Measurements from ENCODE around the gene CKLF.

Gene CKLF

DNA sequence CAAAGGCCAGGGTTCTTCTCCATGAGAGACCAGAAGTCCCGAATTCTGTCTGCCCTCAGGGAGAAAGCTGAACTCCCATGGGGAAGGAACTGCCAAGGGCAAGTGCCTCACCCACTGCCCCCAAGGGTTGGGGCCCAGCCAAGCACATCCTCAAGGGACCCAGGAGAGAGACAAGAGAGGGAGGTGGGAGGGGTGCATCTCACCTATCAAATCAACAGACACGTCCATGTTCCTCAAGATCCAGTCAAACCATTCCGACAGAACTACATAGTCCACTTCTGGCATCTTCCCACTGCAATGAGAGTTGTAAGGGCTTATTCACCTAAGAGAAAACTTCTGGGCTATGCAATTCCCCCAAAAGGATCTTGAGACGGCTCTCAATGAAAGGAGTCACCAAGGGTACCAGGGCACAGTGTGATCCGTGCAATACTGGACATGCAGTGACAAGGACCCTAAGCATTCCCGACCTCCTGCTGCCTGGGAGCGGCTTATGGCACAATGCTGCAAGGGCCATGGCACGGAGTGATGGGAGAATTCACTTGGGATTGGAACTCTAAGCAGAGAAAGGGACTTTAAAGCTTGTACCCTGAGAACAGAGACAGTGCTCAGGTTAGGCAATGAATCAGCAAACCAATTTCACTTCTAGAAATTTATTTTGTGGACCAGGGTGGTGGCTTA lies 34.7 kb upstream of the CKLF start:
- peak; percentile 16 for DNase-seq

DNA sequence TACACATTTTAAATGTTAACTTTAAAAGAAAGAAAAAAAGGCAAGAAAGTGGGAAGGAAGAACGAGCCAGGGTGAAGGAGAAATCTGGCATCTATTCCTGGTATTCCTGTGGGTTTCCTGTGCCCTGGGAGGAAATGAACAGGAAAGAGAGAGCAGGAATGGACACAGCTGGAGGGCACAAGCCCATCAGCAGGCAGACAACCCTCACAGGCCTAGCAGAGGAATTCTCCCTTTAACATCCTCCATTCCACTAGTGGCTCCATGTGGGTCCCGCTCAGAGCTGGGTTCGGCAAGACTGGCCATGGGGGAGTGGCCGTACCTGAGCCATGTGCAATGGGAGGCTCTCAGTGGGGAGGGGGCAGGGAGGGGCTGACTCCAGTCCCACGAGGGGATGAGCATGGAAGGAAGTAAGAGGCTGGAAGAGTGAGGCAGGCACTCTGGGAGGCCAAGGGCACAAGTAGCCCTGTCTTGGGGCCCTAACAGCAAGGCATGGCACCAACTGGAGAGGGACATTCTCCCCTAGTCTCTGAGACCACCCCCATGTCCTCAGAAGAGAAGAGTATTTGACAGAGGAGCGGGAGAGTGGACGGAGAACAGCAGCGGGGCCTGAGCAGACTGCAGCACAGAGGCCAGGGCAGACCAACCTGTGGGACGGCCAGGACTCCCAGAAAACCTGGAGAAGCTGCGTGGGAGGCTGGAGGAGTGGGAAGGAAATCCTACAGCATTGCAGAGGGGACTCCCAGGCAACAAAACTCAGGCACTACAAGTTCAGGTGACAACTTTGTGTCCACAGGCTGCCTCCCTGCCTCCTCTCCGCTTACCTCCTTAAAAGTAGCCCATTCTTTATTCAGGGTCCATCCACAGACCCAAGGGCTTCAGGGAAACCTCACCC lies 32.6 kb upstream of the CKLF start:
- no peak for DNase-seq

DNA sequence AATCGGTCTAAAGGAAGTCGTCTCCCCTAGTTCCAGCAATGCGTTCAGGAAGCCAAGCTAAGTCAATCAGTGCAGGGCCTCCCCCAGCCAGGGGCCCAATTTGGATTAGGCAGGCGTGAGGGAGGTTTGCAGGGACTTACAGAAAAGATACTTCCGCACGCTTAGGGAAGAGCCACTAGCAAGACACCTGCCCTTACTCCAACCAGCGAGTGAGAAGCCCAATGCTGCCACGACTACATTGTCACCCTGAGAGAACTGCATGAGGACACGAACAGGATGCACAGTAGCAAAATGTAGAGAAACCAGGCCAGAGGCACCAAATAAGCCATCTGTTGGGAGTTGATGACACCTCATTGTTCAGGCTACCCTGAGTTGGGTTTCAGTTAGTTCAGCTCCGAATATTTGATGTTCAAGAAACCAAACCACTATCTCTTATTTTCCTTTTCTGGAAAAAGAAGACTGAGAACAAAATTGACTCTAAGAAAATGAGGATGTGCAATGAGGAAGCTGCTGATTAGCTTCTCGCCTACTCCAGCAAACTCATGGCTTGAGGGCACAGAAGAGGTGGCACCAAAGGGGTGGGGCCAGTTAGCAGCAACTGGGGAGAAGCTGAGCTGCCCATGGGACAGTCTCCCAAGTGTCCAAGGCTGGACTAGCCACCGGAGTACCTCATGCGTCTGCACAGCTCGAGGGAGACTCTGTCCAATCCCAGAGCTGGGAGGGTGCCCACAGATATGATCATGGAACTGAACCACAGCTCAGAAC lies 31.8 kb upstream of the CKLF start:
- peak; percentile 86 for DNase-seq

DNA sequence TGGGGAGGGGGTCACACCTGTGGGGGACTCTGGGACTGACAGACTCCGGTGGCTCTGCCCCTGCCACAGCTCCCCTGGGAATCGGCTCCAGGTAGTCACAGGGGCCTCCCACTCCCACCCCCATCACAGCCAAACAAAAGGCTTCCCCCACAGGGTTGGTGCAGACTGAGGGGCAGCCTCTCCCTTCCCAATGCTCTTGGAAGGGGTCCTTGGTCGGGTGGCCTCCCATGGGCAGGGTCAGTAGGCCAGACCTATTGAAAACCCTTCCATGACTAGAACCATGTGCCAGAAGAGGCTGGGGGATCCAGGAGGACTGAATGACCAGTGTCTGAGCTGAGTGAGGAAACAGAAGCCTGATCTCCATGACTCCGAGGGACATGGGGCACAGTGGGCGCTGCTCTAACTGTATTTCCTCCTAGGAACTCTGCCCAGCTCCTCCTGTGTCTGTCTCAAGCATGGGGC lies 31.1 kb upstream of the CKLF start:
- DNase-seq = peak; percentile 47

DNA sequence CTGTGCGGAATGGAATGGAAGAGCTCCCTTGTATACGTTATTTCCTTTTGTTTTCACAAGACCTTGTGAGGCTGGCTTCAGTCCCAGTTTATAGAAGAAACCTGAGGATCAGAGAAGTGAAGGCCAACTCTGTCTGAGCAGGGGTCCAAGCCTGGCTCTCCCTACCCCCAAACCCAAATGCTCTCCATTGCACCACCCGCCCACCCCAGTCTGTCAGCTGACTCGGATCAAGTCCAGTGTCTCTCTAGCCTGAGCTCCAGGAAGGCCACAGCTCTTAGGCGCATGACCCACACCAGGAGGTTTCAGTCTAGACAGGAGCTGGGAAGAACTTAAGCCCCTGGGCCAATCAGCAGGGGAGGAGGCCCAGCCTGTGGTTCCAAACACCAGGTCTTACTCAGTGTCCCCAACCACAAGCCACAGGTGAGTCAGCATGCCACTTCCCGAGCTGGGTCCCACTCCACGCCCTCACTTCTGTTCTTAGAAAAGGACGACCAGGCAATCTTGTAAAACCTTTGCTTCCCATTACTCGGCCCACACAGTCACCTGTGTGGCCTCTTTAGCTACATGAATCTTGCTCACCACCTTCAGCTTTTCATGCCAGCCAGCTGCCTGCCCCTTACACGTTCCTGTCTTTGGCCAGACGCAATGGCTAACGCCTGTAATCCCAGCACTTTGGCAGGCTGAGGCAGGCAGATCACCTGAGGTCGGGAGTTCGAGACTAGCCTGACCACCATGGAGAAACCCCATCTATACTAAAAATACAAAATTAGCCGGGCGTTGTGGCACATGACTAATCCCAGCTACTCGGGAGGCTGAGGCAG lies 30.2 kb upstream of the CKLF start:
- peak; percentile 86 for DNase-seq

GRCh38 chr16:66522816-66523590 lies 29.4 kb upstream of the CKLF start:
- DNase-seq = no peak

DNA sequence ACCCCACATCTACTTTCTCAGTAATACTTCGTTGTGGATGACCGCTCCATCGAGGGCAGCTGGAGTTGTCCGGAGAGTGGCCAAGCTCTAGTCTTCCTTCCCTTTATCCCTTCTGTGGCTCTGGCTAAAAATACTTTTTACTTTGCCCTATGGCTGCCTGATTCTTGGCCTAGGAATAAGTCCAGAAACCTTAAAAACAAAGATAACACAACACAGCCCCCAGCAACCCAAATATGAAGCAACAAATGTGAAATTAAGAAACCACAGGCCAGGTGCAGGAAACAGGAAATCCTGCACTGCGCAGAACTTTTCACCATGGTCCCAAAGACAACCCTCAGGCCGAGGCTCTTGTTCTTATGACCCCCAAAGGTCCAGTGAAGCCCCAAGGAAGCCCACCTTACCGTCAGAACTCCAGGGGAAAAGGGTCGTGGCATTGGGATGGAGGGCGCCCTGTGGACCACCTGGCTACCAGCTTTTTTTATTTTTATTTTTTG lies 28.5 kb upstream of the CKLF start:
- peak; percentile 18 for DNase-seq

DNA sequence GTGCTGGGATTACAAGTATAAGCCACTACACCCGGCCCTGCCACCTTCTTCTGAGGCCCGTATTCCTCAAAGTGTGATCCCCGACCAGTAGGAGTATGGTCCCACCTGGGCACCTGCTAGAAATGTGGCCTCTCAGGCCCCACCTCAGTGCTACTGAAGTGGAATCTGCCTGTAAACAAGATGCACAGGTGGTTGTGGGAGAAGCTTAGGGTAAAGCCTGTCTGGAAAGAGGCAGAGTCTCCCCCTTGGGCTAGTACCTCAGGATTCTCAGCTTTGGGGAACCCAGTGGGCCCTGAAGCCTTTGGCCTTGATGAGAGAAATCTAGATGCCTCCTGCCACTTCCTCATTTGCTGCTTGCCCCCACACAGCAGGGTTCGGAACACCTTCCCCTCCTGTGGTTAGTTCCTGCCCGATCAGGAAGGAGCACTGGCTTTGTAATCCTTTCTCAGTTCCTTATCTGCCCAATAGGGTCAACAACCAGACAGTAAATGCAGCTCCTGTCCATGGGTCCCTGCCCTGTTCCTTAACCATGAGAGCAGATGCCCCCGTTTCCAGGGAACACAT lies 27.7 kb upstream of the CKLF start:
- DNase-seq = peak; percentile 76

DNA sequence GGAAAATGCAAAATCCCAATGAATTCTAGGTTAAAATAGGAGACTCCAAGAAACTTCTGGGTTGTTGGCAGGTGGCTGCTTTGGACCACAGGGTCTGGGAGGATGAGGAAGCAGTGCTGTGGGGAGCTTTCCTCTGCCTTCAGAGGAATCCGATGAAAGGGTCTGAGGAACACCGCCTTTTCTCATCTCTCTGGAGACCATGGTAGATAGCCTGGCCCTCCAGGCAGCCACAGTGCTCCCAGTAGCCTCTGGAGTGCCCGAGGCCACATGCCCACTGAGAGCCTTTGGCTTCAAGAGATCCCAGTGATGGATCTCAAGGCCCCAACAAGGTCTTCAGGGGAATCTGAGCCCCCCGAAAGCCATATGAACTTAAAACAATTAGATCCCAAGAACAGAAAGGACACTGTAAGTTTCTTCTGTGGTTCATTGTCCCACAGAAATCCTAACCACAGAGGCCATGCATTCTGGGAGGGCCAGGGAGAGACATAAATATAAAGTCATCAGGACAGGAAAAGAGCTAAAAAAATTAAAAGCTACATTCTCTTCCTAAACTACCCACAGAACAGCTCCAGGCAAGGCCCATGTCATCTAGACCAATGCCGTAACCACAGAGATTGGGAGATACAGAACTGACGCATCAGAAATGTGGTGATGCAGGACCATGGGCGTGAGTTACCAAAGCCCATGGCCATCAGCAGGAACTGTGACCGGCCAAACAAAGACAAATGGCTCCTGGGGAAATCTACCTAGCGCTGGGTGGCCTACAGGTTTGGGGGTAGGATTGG lies 26.8 kb upstream of the CKLF start:
- DNase-seq = peak; percentile 81

DNA sequence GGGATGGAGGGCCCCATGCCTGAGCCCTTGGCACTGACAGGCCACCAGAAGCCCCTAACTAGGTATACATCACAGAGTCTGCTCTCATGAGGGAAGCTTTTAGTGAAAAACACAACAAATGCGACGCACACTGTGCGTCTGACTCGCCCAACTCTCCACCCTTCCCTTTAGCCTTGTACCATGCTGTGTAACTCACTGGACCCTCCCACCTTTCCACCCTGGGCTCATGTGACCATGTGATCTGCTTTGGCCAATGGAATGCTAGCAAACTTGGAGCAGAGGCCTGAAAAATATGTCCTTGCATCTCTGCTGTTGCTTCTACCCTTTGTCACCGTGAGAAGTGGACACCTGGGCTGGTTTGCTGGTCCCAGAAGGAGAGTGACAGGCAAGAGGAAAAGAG lies 24.1 kb upstream of the CKLF start:
- DNase-seq = no peak

- DNase-seq = no peak
These were observed 22.9 kb upstream of the CKLF start for GRCh38 chr16:66529475-66529874.

DNA sequence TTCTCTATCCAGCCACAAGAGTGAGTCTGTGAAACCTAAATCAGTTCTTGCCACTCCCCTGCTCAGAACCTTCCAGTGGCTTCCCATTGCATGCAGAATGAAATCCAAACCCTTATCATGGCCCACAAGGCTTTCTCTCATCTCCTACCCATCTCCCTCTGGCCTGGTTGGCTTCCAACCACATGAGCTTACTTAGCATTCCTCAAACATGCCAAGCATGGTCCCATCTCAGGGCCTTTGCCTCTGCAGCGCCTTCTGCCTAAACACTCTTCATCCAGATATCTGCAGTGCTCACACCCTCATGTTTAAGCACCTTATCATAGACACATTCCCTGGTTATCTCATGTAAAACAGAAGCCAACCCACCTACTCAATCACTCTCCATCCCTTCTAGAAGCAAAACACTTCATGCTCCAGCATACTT lies 18.0 kb upstream of the CKLF start:
- no peak for DNase-seq

DNA sequence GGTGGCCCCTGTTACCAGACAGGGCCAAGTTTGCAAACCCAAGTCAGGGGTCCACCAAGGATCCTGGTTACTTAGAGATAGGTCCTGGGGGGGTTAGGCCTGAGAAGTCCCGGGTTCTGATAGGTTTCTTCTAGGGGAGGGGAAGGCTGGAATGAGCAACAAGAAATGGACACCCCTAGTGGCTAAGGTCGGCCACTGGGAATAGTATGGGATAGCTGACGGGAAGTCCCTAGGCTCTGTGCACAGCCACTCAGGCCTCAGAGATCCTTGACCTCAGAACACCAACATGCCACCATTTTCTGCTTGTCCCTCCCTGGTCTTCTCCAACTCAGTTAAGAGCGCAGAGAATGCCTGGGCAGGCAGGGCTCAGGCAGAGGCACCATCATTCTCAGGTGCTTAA lies 15.9 kb upstream of the CKLF start:
- no peak for DNase-seq

DNA sequence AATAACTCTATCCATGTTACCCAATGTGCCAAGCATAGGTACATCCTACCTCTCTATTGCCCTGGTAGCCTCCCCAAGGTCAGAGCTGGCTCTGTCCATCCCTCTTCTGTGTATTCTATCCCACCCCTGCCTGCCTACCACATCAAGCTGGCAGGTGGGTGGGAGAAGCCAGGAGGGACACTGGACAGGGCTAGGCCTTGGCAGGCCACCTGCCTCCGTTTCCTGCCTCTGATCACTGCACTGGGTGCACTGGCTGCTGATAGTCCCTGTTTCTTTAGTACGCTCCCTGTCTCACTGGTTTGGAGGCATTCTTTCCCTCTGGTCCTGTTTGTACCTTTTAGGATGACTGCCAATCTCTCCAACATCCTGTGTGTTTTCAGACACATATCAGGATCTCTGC lies 15.1 kb upstream of the CKLF start:
- no peak for DNase-seq

GRCh38 chr16:66538910-66539309 lies 13.5 kb upstream of the CKLF start:
- DNase-seq = no peak

DNA sequence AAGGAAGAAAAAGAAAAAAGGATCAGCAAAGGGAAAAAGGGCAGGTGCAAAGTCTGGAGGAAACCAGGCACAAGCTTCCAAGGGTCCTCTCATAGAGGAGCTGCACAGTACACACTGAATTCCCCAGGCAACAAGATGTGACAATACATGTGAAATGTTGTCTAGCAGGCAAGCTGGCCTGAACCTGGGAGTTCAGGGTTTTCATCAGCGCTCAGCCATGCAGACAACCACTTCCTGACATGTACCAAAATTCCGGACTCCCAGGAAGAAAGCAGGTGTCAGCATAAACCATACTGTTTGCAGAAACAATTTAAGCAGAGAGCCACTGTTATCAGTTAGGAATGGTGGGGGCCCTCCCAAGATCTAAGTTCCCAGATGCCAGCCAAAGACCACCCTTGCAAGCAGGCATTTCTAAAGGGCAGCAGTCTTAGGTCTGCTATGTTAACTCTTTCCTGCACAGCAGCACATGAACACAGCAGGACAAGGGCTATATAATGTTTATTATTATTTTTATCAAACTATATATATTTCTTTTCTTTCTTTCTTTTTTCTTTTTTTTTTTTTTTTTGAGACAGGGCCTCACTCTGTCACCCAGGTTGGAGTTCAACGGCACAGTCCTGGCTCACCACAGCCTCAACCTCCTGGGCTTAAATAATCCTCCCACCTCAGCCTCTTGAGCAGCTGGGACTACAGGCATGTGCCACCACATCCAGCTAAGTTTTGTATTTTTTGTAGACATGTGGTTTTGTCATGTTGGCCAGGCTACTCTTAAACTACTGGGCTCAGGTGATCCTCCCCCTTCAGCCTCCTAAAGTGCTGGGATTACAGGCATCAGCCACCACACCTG lies 12.5 kb upstream of the CKLF start:
- no peak for DNase-seq

DNA sequence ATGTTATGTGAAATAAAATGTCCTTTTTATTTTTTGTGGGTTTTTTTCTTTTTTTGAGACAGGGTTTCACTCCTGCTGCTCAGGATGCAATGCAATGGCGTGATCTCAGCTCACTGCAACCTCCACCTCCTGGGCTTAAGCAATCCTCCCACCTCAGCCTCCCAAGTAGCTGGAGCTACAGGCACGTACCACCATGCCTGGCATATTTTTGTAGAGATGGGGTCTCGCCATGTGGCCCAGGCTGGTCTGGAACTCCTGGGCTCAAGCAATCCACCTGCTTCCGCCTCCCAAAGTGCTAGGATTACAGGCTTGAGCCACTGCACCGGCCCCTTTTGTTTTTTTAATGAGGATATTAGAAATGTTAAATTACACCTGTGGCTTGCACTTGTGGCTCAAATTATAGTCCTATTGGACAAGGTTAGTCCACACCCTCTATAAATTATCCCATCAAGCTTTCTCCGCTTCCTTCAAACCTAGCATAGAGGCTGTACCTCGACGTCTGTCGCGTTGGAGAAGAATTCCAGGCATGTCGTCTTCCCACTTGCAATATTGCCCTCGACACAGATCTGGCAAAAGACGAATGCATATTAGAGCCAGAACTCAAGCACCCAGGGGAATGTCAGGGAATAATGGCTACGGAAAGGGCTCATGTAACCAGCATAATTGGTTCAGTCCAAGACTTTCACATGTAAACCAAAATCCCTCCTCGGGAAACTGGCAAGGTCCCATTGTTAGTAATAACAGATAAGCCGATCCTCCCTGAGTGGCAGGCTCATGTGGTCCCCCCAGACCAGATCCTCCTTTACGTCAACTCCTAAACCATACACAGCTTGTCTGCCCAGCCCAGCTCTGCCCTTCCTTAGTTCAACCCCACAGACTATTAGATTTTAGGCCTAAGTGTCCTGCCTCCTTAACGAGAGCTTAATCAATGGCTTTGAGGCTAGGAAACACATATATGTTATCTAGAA lies 10.7 kb upstream of the CKLF start:
- DNase-seq = no peak

GRCh38 chr16:66542396-66542795 lies 10.0 kb upstream of the CKLF start:
- DNase-seq = no peak

Data from suppressor macrophage treated with lipopolysaccharide for 4 hours (primary cell).